K562 (cell line): ENCODE results near the gene OR52E6. TPM values are rescaled to one million over a fixed set of nuclear protein-coding genes. Genes with fewer than 3 reads are reported as not detected.

Source experiments
- BCL6 ChIP-seq: fragments of 250-450 bp; sonication (Bioruptor Pico); IDR thresholded peaks from 2 replicates; pipeline ENCODE4 v1.4.0; 2020
- ELF2 ChIP-seq: fragments of 250-450 bp; sonication (Bioruptor Pico); IDR thresholded peaks from 2 replicates; pipeline ENCODE4 v1.5.0; 2021; ENCODE audit warnings: mild to moderate bottlenecking
- FOXK2 ChIP-seq, 2 experiments: fragments of 450-650 bp; IDR thresholded peaks in 1 of 2; conservative IDR thresholded peaks in 1 of 2; 2 replicates each; pipeline ENCODE4 v1.6.1; 2016; ENCODE audit warnings: low read depth in 2 of 2, mild to moderate bottlenecking in 1 of 2
- FOXM1 ChIP-seq, 2 experiments: fragments of 450-650 bp in 1 of 2; sonication (generic) in 1 of 2; formaldehyde crosslinking in 1 of 2; IDR thresholded peaks; 2 replicates each; pipeline versions ENCODE4 v1.6.1 to v1.9.0; 2017 to 2022; ENCODE audit warnings: low read depth in 2 of 2, mild to moderate bottlenecking in 2 of 2, missing genetic modification reagents in 1 of 2, moderate library complexity in 1 of 2
- KAT7 ChIP-seq: sonication (generic); formaldehyde crosslinking; IDR thresholded peaks from 2 replicates; pipeline ENCODE4 v1.8.0; 2022; ENCODE audit warnings: missing genetic modification reagents, mild to moderate bottlenecking, borderline replicate concordance
- MNT ChIP-seq, 2 experiments: fragments of 450-650 bp; conservative IDR thresholded peaks; 2 replicates each; pipeline ENCODE4 v1.6.1; 2017; ENCODE audit warnings: mild to moderate bottlenecking in 2 of 2, moderate library complexity in 2 of 2
- NRF1 ChIP-seq, 2 experiments: fragments of 450-650 bp; IDR thresholded peaks in 1 of 2; conservative IDR thresholded peaks in 1 of 2; 2 replicates each; pipeline ENCODE4 v1.6.1; 2014; ENCODE audit warnings: mild to moderate bottlenecking in 2 of 2
- POLR2A ChIP-seq: fragments of 450-650 bp; conservative IDR thresholded peaks from 2 replicates; pipeline ENCODE4 v1.6.1; 2016
- PRMT5 ChIP-seq: sonication (generic); formaldehyde crosslinking; IDR thresholded peaks from 2 replicates; pipeline ENCODE4 v1.5.0; 2020; ENCODE audit warnings: missing genetic modification reagents
- STAT6 ChIP-seq: sonication (generic); formaldehyde crosslinking; IDR thresholded peaks from 2 replicates; pipeline ENCODE4 v1.8.1; 2023; ENCODE audit warnings: mild to moderate bottlenecking, missing genetic modification reagents
- WHSC1 ChIP-seq: IDR thresholded peaks from one replicate; pipeline ENCODE4 v1.6.1; 2012; ENCODE audit warnings: low read length, control low read depth, inconsistent platforms
- ZNF586 ChIP-seq: fragments of 450-650 bp; formaldehyde crosslinking; conservative IDR thresholded peaks from 2 replicates; pipeline ENCODE4 v1.4.0; 2020; ENCODE audit warnings: mild to moderate bottlenecking, moderate library complexity
- polyA plus RNA-seq, 8 experiments: library from polyadenylated mRNA; depleted of rRNA in 4 of 8; stranded (reverse) in 5 of 8; unstranded in 3 of 8; fragments of >200 nt; fragmentation: Nextera tagmentation in 2 of 8; fragmentation: Illumina TruSeq in 1 of 8; extraction: Ambion mirVana in 2 of 8; extraction: Trizol in 1 of 8; gene quantifications; 2 replicates each; pipeline versions ENCODE4 v1.2.1 to v1.2.3, GENCODE V29; 2011 to 2014; ENCODE audit warnings: inconsistent platforms in 1 of 8, missing spikeins in 1 of 8
- total RNA-seq, 7 experiments: library from RNA; depleted of rRNA in 6 of 7; stranded (reverse); fragments of >200 nt in 6 of 7; fragmentation: Illumina TruSeq in 2 of 7; extraction: Trizol in 2 of 7; gene quantifications; 2 replicates each; pipeline versions ENCODE4 v1.2.1 to v1.2.3, GENCODE V29; 2011 to 2021; ENCODE audit warnings: low replicate concordance in 1 of 7
- TF ChIP-seq, protein P1 (sequence below): fragments of 250-450 bp; sonication (Bioruptor Pico); IDR thresholded peaks from 2 replicates; pipeline ENCODE4 v1.4.0; 2020
- TF ChIP-seq, protein P2 (sequence below), 2 experiments: fragments of 450-650 bp; IDR thresholded peaks; 2 replicates each; pipeline ENCODE4 v1.6.1; 2018; ENCODE audit warnings: mild to moderate bottlenecking in 2 of 2, low read depth in 1 of 2; ENCODE audit not compliant: partially characterized antibody in 2 of 2
- TF ChIP-seq, protein P3 (sequence below): fragments of 450-650 bp; formaldehyde crosslinking; IDR thresholded peaks from 2 replicates; pipeline ENCODE4 v1.4.0; 2020; ENCODE audit warnings: mild to moderate bottlenecking, moderate library complexity

OR52E6 gene
- total and polyA plus RNA-seq, 9 of the 15 experiments (the other 6 are each of a cell fraction or from before 2014, with no cell fraction given): not detected

- TF ChIP-seq, protein P1, sequence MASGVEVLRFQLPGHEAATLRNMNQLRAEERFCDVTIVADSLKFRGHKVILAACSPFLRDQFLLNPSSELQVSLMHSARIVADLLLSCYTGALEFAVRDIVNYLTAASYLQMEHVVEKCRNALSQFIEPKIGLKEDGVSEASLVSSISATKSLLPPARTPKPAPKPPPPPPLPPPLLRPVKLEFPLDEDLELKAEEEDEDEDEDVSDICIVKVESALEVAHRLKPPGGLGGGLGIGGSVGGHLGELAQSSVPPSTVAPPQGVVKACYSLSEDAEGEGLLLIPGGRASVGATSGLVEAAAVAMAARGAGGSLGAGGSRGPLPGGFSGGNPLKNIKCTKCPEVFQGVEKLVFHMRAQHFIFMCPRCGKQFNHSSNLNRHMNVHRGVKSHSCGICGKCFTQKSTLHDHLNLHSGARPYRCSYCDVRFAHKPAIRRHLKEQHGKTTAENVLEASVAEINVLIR (CRISPR knock-in tag): no peak
- TF ChIP-seq NRF1 (conservative IDR thresholded peaks at IDR 0.05 in 1 of 2, IDR thresholded peaks at IDR 0.05 in 1 of 2) (no peak), KAT7 (CRISPR knock-in tag) (no peak), ELF2 (CRISPR knock-in tag) (no peak), PRMT5 (CRISPR knock-in tag) (no peak), FOXK2 (conservative IDR thresholded peaks at IDR 0.05 in 1 of 2, IDR thresholded peaks at IDR 0.05 in 1 of 2; ENCODE audit: low read depth in 2 of 2) (peak; percentile 40 to 45; a peak in 3 of 4 replicates), MNT (conservative IDR thresholded peaks at IDR 0.05) (0 out of 4 replicates have a peak, but pooled peaks of 1 of the 2 experiments have one; percentile 26), STAT6 (CRISPR knock-in tag) (no peak), WHSC1 (no peak), POLR2A (no peak), ZNF586 (CRISPR knock-in tag) (no peak), FOXM1 (IDR thresholded peaks at IDR 0.05; ENCODE audit: low read depth) (peak; percentile 78), FOXM1 (CRISPR knock-in tag; IDR thresholded peaks at IDR 0.05; ENCODE audit: low read depth) (no peak), BCL6 (CRISPR knock-in tag) (no peak)
- TF ChIP-seq, protein P2, sequence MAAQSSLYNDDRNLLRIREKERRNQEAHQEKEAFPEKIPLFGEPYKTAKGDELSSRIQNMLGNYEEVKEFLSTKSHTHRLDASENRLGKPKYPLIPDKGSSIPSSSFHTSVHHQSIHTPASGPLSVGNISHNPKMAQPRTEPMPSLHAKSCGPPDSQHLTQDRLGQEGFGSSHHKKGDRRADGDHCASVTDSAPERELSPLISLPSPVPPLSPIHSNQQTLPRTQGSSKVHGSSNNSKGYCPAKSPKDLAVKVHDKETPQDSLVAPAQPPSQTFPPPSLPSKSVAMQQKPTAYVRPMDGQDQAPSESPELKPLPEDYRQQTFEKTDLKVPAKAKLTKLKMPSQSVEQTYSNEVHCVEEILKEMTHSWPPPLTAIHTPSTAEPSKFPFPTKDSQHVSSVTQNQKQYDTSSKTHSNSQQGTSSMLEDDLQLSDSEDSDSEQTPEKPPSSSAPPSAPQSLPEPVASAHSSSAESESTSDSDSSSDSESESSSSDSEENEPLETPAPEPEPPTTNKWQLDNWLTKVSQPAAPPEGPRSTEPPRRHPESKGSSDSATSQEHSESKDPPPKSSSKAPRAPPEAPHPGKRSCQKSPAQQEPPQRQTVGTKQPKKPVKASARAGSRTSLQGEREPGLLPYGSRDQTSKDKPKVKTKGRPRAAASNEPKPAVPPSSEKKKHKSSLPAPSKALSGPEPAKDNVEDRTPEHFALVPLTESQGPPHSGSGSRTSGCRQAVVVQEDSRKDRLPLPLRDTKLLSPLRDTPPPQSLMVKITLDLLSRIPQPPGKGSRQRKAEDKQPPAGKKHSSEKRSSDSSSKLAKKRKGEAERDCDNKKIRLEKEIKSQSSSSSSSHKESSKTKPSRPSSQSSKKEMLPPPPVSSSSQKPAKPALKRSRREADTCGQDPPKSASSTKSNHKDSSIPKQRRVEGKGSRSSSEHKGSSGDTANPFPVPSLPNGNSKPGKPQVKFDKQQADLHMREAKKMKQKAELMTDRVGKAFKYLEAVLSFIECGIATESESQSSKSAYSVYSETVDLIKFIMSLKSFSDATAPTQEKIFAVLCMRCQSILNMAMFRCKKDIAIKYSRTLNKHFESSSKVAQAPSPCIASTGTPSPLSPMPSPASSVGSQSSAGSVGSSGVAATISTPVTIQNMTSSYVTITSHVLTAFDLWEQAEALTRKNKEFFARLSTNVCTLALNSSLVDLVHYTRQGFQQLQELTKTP (IDR thresholded peaks at IDR 0.05; ENCODE audit: low read depth in 1 of 2, partially characterized antibody in 2 of 2): peak in 1 of 2 experiments; percentile 60
- TF ChIP-seq, protein P3, sequence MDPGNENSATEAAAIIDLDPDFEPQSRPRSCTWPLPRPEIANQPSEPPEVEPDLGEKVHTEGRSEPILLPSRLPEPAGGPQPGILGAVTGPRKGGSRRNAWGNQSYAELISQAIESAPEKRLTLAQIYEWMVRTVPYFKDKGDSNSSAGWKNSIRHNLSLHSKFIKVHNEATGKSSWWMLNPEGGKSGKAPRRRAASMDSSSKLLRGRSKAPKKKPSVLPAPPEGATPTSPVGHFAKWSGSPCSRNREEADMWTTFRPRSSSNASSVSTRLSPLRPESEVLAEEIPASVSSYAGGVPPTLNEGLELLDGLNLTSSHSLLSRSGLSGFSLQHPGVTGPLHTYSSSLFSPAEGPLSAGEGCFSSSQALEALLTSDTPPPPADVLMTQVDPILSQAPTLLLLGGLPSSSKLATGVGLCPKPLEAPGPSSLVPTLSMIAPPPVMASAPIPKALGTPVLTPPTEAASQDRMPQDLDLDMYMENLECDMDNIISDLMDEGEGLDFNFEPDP (CRISPR knock-in tag): no peak
Measured at GRCh38 chr11:5809905-5810795, 31.5 kb downstream of the OR52E6 start (continued).
